HL-60 (cell line): ENCODE measurements around the gene ANGPTL2.
A peak's percentile ranks its signal among the peaks of the same experiment; 100 is the strongest.

ENCODE experiments used
- DNase-seq, 2 experiments: peaks; one replicate each; pipeline ENCODE4 v3.0.0-alpha.2; 2010 to 2020; ENCODE audit warnings: low read depth in 1 of 2, low spot score in 1 of 2
- H3K27ac ChIP-seq: fragments of 250-450 bp; sonication (Bioruptor Pico); replicated peaks from 2 replicates; pipeline ENCODE4 v1.5.1; 2020; ENCODE audit warnings: mild to moderate bottlenecking, moderate library complexity
- H3K27me3 ChIP-seq: fragments of 250-450 bp; sonication (Bioruptor Pico); 2 replicates; pipeline ENCODE4 v1.5.1; 2021; ENCODE audit warnings: mild to moderate bottlenecking, moderate library complexity; ENCODE audit not compliant: insufficient read depth, poor library complexity, severe bottlenecking
- H3K4me3 ChIP-seq: replicated peaks from 2 replicates; pipeline ENCODE4 v1.5.1; 2011; ENCODE audit warnings: mild to moderate bottlenecking, control low read depth, low read length; ENCODE audit not compliant: insufficient read depth
- GABPA ChIP-seq: IDR thresholded peaks from 2 replicates; pipeline ENCODE4 v1.6.1; 2012; ENCODE audit warnings: low read depth
- POLR2AphosphoS5 ChIP-seq: IDR thresholded peaks from 2 replicates; pipeline ENCODE4 v1.6.1; 2012; ENCODE audit warnings: low read depth
- REST ChIP-seq: IDR thresholded peaks from 2 replicates; pipeline ENCODE4 v1.6.1; 2012; ENCODE audit warnings: low read depth; ENCODE audit not compliant: insufficient replicate concordance
- SPI1 ChIP-seq: IDR thresholded peaks from 2 replicates; pipeline ENCODE4 v1.6.1; 2012; ENCODE audit warnings: low read depth, mild to moderate bottlenecking, borderline replicate concordance
- TF ChIP-seq, protein P1 (sequence below): IDR thresholded peaks from one replicate; pipeline ENCODE4 v1.5.1; 2011; ENCODE audit warnings: low read length, control low read depth, inconsistent platforms; ENCODE audit not compliant: insufficient read depth

Gene ANGPTL2

GRCh38 chr9:127162864-127163365, 40.5 kb upstream of the ANGPTL2 start:
- Histone ChIP-seq H3K27me3 (no peaks in the 10 kb centered on the region), H3K4me3 (no peak overlapping the region), H3K27ac (no peak overlapping the region)
- no peak for DNase-seq
- no peak for TF ChIP-seq GABPA
- TF ChIP-seq POLR2AphosphoS5: no peak

DNA sequence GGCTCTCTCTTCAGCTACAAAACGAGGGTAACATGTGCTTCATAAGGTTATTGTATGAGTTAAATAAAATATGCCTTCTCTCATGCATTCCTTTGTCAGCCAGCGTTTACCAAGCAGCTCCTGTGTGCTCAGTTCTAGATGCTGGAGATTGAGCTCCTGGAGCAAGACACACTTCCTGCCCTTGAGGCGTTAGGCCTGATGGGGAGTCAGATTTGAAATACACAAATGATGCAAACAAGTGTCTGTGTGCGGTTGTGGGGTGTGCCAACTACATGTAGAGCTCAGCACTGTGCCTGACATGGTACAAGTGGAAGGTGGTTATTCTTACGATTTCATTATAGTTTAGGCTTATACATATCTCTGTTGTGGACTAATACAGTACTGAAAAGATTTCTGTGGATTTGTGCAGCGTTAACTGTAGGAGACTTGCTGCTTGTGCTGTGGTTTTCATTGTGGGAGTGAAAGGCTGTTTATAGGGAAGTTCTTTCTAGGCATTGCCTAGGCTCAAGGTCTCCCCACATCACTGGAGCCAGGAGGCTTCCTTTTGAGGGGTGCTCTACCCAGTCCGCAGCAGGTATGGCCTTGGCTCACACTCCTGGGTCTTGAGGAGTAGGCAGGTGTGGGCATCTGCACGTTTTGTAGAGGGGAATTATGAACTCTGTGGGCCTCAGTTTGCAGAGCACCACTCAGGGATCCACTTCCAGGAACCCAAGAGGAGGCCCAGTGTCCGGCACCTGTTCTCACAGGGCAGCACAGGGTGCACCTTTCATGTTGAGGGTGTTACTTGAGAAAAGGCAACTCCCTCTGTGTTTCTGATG, 39.8 kb upstream of the ANGPTL2 start:
- Histone ChIP-seq H3K4me3 (no peak overlapping the region), H3K27ac (no peak overlapping the region), H3K27me3 (no peaks in the 10 kb centered on the region)
- DNase-seq: peak in 1 of 2 experiments; percentile 31
- no peak for TF ChIP-seq SPI1
- no peak for TF ChIP-seq POLR2AphosphoS5

GRCh38 chr9:127161081-127161624, 38.7 kb upstream of the ANGPTL2 start:
- DNase-seq: no peak
- H3K27ac ChIP-seq: no peak overlapping the region
- TF ChIP-seq REST: no peak
- TF ChIP-seq POLR2AphosphoS5: no peak
- TF ChIP-seq GABPA: no peak
- TF ChIP-seq SPI1: no peak
- TF ChIP-seq, protein P1, sequence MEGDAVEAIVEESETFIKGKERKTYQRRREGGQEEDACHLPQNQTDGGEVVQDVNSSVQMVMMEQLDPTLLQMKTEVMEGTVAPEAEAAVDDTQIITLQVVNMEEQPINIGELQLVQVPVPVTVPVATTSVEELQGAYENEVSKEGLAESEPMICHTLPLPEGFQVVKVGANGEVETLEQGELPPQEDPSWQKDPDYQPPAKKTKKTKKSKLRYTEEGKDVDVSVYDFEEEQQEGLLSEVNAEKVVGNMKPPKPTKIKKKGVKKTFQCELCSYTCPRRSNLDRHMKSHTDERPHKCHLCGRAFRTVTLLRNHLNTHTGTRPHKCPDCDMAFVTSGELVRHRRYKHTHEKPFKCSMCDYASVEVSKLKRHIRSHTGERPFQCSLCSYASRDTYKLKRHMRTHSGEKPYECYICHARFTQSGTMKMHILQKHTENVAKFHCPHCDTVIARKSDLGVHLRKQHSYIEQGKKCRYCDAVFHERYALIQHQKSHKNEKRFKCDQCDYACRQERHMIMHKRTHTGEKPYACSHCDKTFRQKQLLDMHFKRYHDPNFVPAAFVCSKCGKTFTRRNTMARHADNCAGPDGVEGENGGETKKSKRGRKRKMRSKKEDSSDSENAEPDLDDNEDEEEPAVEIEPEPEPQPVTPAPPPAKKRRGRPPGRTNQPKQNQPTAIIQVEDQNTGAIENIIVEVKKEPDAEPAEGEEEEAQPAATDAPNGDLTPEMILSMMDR: no peak

GRCh38 chr9:127159949-127160610, 37.6 kb upstream of the ANGPTL2 start:
- TF ChIP-seq SPI1 (no peak), POLR2AphosphoS5 (no peak), REST (no peak), GABPA (no peak)
- TF ChIP-seq, protein P1: no peak
- Histone ChIP-seq H3K27ac (no peak overlapping the region), H3K4me3 (no peak overlapping the region), H3K27me3 (peaks cover 2% of the 10 kb centered on the region)
- DNase-seq: no peak

More at GRCh38 chr9:127161081-127161624, 38.7 kb upstream of the ANGPTL2 start:
- Histone ChIP-seq H3K27me3 (no peaks in the 10 kb centered on the region), H3K4me3 (no peak overlapping the region)
